DOHH2 (cell line): ENCODE results near the gene EPHA8.

ENCODE experiments used
- EZH2phosphoT487 ChIP-seq: fragments of 200-600 bp; sonication (generic); IDR thresholded peaks from 2 replicates; pipeline ENCODE4 v1.6.1; 2017; ENCODE audit warnings: borderline replicate concordance, mild to moderate bottlenecking, antibody characterized with exemption, low read length, moderate library complexity, mixed read lengths
- TF ChIP-seq, protein P1 (sequence below): fragments of 200-600 bp; sonication (generic); IDR thresholded peaks from one replicate; pipeline ENCODE4 v1.5.1; 2014; ENCODE audit warnings: antibody characterized with exemption, mild to moderate bottlenecking, low read depth, low read length; ENCODE audit not compliant: poor library complexity, severe bottlenecking

GRCh38 chr1:22563671-22564602 is 648 bp downstream of the EPHA8 start:
- TF ChIP-seq, protein P1, sequence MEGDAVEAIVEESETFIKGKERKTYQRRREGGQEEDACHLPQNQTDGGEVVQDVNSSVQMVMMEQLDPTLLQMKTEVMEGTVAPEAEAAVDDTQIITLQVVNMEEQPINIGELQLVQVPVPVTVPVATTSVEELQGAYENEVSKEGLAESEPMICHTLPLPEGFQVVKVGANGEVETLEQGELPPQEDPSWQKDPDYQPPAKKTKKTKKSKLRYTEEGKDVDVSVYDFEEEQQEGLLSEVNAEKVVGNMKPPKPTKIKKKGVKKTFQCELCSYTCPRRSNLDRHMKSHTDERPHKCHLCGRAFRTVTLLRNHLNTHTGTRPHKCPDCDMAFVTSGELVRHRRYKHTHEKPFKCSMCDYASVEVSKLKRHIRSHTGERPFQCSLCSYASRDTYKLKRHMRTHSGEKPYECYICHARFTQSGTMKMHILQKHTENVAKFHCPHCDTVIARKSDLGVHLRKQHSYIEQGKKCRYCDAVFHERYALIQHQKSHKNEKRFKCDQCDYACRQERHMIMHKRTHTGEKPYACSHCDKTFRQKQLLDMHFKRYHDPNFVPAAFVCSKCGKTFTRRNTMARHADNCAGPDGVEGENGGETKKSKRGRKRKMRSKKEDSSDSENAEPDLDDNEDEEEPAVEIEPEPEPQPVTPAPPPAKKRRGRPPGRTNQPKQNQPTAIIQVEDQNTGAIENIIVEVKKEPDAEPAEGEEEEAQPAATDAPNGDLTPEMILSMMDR: no peak
- TF ChIP-seq EZH2phosphoT487: no peak
